NT2/D1 (cell line): ENCODE measurements around the gene PRKCB.
"Not testable (repeated sequence)": the region's sequence is repeated elsewhere in the genome, so short reads cannot be mapped to it uniquely, and the experiment has no call there.

Experiments used
- SUZ12 ChIP-seq: IDR thresholded peaks from 2 replicates; pipeline ENCODE4 v1.6.1; 2011; ENCODE audit not compliant: insufficient read length, insufficient read depth; ENCODE audit errors: extremely low read depth
- YY1 ChIP-seq: IDR thresholded peaks from 2 replicates; pipeline ENCODE4 v1.6.1; 2011; ENCODE audit not compliant: insufficient read length, insufficient read depth
- ZNF274 ChIP-seq: IDR thresholded peaks from 2 replicates; pipeline ENCODE4 v1.6.1; 2011; ENCODE audit warnings: mild to moderate bottlenecking, low read depth, low read length

DNA sequence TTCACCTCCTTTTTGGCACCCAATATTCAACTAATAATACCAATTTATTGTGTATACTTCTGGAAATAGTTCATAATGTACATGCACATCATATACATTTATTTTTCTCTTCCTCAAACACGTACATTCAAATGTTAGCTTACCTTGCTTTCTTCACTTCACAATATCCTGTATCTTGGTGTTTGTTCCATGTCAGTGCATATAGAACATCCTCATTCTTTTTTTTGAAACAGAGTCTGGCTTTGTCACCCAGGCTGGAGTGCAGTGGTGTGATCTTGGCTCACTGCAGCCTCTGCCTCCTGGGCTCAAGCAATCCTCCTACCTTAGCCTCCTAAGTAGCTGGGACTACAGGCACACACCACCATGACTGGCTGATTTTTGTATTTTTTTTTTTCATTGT is 80.8 kb downstream of the PRKCB start:
- TF ChIP-seq ZNF274, YY1, SUZ12: not testable (repeated sequence)
